GM19023 (cell line): Measurements from ENCODE around the gene ALDH1A2.
"Not testable (repeated sequence)": the region's sequence is repeated elsewhere in the genome, so short reads cannot be mapped to it uniquely, and the experiment has no call there.

ENCODE experiments used
- ATAC-seq: cut with Tn5 transposase; IDR thresholded peaks from one replicate; pipeline ENCODE4 v1.9.1; 2021; ENCODE audit warnings: mild to moderate bottlenecking, moderate library complexity; ENCODE audit not compliant: unreplicated experiment

Gene ALDH1A2

GRCh38 chr15:58065445-58066041, at the start of gene ALDH1A2:
Gene ALDH1A2 (minus strand): TSS chr15:58065711. CDS start chr15:58065650, 61 bp downstream.
- no peak for ATAC-seq

- ATAC-seq, result no peak
Observed at GRCh38 chr15:58114812-58115211, 49.3 kb upstream of the ALDH1A2 start.

GRCh38 chr15:58114388-58114787, 48.9 kb upstream of the ALDH1A2 start:
- ATAC-seq, result no peak

GRCh38 chr15:58113358-58113757, 47.8 kb upstream of the ALDH1A2 start:
- not testable (repeated sequence) for ATAC-seq

GRCh38 chr15:58111718-58112104, 46.2 kb upstream of the ALDH1A2 start:
- no peak for ATAC-seq

GRCh38 chr15:58110999-58111717, 45.6 kb upstream of the ALDH1A2 start:
- no peak for ATAC-seq

- no peak for ATAC-seq
Observed at GRCh38 chr15:58109419-58109818, 43.9 kb upstream of the ALDH1A2 start.

- ATAC-seq, result no peak
Observed at GRCh38 chr15:58108117-58108516, 42.6 kb upstream of the ALDH1A2 start.

GRCh38 chr15:58103482-58103881, 38.0 kb upstream of the ALDH1A2 start:
- no peak for ATAC-seq

- no peak for ATAC-seq
Observed at GRCh38 chr15:58096529-58097084, 31.1 kb upstream of the ALDH1A2 start.

GRCh38 chr15:58095415-58095814, 29.9 kb upstream of the ALDH1A2 start:
- no peak for ATAC-seq

- no peak for ATAC-seq
Observed at GRCh38 chr15:58087871-58088270, 22.4 kb upstream of the ALDH1A2 start.

GRCh38 chr15:58086491-58086890, 21.0 kb upstream of the ALDH1A2 start:
- no peak for ATAC-seq

- ATAC-seq, result no peak
Observed at GRCh38 chr15:58083526-58083925, 18.0 kb upstream of the ALDH1A2 start.

- no peak for ATAC-seq
Observed at GRCh38 chr15:58081891-58082290, 16.4 kb upstream of the ALDH1A2 start.

GRCh38 chr15:58081456-58081855, 15.9 kb upstream of the ALDH1A2 start:
- no peak for ATAC-seq

GRCh38 chr15:58080959-58081358, 15.4 kb upstream of the ALDH1A2 start:
- not testable (repeated sequence) for ATAC-seq

GRCh38 chr15:58080398-58080797, 14.9 kb upstream of the ALDH1A2 start:
- ATAC-seq, result no peak

GRCh38 chr15:58078591-58078990, 13.1 kb upstream of the ALDH1A2 start:
- ATAC-seq, result no peak

- no peak for ATAC-seq
Observed at GRCh38 chr15:58077427-58077826, 11.9 kb upstream of the ALDH1A2 start.

GRCh38 chr15:58074452-58074851, 8.9 kb upstream of the ALDH1A2 start:
- ATAC-seq, result no peak

GRCh38 chr15:58070801-58071418, 5.4 kb upstream of the ALDH1A2 start:
- ATAC-seq, result no peak
